EH (cell line): Measurements from ENCODE around the gene SCN1B.
"Not testable (repeated sequence)": the region's sequence is repeated elsewhere in the genome, so short reads cannot be mapped to it uniquely, and the experiment has no call there.

Experiments used
- DNase-seq: peaks from one replicate; pipeline ENCODE4 v3.0.0-alpha.2; 2015; ENCODE audit warnings: low read depth

SCN1B gene

DNA sequence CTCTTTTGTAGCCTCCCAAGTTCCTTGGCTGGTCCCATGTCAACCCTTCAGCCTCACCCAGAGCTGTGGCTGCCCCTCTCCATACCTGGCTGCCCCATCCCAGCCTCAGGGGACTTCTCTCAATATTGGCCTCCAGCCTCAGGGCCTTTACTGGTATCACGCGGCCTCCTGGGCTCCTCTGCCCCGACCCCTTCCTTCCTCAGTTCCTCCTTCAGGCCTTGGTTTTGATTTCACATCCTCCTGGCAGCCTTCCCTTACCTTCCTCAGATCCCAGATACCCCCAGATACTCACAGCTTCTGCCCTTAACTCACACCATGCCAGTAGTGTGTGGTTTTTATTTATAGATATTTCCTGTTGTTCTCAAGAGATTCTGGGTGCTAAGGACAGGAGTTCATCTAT is 12.8 kb upstream of the SCN1B start:
- DNase-seq: no peak

DNA sequence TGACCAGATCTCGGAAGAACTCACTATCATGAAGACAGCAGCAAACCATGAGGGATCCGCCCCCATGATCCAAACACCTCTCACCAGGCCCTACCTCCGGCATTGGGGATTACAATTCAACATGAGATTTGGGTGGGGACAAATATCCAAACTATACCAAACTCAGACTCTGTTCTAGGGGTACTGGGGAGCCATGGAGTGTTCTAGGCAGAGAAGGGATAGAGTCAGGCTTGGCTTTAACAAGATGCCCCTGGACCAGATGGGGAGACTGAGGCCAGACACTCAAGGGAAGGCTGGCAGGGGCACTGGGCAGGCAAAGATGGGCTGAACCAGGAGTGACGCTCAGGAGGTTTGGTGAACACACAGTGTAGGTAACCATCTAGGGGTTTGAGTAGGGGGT is 11.9 kb upstream of the SCN1B start:
- DNase-seq: no peak

DNA sequence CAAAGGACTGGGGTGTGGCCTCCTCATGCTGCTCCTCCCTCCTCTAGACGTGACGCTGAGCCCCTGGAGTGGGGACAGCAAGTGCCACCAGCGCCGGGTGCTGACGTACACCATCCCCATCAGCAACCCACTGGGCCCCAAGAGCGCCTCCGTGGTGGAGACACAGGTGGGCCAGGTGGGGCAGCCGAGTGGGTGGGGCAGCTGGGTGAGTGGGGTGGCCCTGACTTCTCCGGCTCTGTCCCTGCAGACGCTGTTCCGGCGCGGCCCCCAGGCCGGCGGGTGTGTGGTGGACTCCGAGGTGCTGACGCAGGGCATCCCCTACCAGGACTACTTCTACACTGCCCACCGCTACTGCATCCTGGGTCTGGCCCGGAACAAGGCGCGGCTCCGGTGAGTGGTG is 11.1 kb upstream of the SCN1B start:
- DNase-seq: no peak

DNA sequence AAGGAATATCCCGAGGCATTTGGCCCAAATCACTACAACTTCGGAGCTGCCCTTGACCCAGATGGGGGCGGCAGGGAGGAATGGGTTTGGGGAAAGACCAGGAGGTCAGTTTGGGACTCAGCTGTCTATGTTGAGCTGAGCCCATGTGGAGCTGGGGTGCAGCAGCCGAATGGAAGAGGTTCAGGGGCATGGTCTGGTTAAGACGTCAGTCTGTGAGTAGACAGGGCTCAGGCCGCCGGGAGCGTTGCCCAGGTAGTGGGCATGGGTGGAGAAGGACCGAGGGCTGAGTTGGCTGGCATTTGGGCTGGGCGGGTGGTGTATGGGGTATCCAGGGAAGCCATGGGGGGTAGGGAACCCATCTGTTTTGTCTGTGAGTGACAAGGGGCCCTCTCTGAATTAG is 9.3 kb upstream of the SCN1B start:
- no peak for DNase-seq

DNA sequence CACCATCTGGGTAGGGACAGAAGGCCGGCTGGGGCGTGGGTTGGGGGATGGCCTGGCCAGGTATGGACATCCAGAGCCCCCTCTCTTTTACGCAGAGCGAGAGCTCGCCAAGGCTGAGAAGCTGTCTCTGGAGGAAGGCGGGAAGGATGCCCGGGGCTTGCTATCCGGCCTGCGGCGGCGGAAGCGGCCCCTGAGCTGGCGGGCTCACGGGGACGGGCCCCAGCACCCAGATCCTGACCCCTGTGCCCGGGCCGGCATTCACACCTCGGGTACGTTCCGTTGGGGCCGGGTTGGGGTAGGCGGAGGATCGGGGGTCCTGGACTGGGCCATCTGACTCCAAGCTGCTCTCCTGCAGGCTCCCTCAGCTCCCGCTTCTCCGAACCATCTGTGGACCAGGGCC is 8.7 kb upstream of the SCN1B start:
- DNase-seq: no peak

DNA sequence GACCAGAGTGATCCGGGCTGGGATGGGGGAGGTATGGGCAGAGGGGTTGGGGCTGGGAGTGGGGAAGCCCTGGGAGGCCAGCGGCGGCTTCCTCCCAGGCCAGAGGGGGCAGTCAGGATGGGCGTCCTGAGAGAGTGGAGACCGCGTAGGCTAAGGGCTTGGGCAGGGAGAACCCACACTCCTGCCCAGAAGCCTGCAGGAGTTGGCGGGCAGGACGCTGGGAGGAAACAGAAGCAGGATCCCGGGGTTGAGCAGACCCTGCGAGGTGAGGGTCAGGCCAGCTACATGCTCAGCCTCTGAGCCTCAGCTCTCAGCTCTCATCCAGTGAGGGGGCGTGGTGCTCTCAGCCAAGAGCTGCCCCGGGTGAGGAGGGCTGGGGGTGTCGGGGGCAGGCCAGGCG is 7.8 kb upstream of the SCN1B start:
- no peak for DNase-seq

DNA sequence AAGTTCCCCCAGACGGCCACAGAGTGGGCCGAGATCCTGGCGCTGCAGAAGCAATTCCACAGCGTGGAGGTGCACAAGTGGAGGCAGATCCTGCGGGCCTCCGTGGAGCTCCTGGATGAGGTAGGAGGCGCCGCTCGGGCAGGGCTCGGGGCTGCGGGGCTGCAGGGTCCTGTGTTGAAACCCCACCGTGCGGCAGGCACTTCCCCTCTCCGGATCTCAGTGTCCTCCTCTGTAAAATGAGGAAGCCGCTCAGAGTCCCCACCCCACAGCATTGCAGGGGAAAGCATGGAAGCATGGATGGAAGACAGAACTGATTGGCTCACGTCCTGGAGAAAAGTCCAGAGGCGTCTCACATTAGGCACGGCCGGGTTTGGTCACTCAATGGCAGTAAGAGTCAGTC is 6.8 kb upstream of the SCN1B start:
- DNase-seq: no peak

DNA sequence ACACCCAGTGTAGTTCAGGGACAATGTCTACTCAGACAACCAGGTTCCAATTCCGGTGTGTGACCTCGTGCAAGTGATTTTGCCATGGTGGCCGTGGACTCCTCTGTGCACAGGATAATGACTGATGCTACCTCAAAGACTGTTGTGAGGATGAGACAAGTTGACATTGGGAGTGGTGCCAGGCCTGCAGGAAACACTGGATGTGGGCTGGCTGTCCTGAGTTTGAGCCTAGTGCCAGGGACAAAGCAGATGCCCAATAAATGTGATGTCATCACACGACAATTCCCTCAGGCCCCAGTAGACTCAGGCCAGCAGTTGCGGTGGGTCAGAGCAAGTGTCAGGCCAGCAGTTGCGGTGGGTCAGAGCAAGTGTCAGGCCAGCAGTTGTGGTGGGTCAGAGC is 6.2 kb upstream of the SCN1B start:
- no peak for DNase-seq

DNA sequence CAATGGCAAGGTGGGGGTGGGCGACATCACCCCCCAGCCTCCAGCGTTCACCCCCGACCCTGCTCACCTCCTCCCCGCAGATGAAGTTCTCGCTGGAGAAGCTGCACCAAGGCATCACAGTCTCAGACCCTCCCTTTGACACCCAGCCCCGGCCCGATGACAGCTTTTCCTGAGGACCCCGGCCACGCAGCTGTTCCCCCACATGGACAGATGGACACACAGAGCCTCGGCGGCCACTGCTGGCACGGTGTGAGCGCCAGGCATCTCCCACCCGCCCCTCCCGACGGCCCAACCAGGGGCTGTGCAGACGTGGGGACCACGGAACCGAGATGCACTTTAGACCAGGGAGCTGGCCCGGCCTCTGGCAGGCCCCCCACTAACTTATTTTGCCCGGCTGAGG is 4.3 kb upstream of the SCN1B start:
- DNase-seq: no peak

DNA sequence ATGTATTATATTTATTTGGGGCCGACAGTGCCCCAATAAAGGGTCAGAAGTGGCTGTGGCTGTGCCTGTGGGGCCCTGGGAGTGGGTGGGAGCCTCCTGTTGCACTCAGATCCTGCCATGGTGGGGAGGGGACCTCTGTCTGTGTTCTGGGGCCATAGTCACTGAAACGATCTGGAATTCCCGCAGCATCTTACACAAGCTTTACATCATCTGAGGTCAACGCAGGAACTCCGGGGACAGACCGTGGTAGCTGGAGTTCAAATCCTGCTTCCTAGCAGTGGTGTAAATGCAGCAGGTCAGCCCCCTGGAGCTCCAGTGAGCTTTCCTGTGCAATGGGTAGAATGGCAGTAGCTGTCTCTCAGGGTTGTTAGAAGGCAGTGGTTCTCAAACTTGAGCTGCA is 3.9 kb upstream of the SCN1B start:
- no peak for DNase-seq

DNA sequence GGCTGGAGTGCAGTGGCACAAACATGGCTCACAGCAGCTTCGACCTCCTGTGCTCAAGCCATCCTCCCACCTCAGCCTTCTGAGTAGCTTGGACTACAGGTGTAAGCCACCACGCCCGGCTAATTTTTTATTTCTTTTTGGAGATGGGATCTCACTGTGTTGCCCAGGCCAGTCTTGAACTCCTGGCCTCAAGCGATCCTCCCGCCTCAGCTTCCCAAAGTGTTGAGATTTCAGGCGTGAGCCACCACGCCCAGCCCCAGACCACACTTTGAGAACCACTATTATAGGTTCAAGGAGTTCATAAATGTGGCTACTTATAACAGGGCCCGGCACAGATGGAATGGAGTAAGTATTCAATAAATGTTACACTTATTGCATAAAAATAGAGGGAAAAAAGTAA is 3.3 kb upstream of the SCN1B start:
- DNase-seq: no peak

DNA sequence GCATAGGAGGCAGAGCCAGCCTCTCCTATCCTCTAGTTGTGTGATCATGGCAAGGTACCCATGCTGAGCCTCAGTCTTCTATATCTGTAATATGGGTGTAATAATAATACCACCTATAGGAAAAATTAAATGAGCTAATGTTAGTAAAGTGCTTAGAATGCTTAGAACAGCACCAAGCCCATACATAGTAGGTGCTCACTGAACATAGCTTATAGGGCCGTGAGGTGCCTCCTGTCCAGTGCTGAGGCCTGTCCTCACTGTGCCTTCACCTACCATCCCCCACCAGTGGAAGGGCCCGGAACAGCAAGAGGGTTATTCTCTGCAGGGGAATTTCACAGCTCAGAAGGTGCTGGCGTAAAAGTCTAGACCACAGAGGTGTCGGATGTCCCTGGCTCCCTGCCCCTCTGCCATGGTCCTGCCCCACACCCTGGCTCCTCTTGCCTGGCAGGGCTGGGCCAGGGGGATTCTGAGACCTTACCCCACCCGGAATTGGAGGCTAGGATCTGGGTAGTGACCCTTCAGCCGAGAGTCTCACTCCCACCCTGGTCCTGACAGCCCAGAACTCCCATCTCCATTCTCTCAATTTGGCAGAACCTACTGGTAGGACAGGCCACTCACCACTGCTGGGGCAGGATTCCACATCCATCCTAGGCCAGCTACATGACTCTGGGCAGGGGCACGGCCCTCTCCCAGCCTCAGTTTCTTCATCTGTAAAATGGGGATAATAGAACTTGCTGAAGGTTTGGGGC is 2.2 kb upstream of the SCN1B start:
- DNase-seq: peak; percentile 41

DNA sequence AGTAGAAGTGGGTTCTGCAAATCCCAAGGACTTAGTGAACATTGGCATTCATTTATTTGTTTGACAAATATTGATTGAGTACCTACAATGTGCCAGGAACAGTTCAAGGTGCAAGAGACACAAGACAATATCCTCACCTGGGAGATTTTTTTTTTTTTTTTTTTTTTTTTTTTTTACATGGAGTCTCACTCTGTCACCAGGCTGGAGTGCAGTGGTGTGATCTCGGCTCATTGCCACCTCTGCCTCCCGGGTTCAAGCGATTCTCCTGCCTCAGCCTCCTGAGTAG is 1.7 kb upstream of the SCN1B start:
- not testable (repeated sequence) for DNase-seq

DNA sequence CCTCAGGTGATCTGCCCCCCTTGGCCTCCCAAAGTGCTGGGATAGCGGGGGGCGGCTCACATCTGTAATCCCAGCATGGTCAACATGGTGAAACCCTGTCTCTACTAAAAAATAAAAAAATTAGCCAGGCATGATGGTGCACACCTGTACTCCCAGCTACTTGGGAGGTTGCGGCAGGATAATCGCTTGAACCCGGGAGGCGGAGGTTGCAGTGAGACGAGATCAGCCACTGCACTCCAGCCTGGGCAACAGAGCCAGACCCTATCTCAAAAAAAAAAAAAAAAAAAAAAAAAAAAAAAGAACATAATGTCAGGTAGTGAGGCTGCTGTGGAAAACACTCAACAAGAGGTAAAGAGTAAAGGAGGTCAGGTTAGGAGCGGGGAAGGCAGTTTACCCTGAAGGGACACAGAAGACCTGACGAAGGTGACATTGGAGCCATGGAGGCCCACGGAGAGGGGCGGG is 964 bp upstream of the SCN1B start:
- not testable (repeated sequence) for DNase-seq

DNA sequence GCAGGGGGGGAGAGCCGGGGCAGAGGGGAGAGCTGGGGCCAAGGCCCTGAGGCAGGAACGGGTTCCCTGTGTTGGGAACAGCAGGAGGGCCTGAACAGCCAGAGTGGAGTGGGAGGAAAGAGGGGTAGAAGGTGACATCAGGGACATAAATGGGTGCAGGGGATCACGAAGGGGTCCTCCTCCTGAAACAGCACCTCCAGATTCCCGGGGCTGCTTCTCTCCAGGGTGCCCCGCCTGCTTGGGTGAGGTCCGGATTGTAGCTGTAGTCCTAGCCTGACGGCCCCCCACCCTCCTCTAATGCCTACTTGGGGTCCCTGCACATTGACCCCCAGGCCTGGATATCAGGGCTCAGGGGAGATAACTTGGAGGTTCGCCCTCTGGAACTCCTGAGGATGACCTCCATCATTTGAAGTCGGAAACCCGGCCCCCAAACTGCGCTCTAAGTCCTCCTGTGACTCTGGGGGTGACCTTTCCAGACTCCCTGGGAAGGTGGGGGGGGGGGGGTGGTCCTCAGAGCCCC is 473 bp upstream of the SCN1B start:
- DNase-seq: no peak

DNA sequence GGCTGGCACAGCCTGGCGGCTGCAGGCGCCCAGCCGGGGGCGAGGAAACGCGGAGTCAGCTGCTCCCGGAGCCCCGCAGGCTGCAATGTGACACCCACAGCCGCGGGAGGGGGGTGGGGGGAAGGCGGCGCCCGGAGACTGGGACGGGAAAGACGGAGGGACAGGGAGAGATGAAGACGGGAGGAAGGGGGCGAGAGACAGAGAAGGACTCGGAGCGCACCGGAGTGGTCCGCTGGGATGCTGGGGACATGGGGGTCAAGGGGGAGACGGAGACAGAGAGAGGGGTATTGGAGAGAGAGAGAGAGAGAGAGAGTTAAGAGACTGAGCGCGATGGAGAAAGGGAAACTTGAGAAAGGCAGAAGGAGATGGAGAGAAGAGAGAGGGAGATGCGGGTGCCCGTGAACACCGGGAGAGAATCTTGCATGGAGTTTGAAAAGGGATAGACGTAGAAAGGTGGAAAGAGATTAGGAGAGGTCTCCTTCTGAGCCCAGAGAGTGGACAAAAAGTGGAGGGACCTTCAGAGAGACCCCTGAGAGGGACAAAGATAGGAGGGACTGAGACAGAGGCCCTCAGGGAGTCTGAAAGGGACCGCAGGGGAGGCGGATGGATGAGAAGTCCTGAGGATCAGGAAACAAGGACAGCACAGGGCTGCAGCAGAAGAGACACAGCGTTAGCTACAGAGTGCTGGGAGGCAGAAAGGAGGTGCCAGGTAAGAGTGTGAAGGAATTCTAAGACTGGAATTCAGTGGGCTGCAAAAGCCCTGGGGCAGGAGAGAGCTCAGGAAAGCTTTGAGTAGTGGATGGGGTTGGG is 1.0 kb downstream of the SCN1B start:
- peak; percentile 57 for DNase-seq

DNA sequence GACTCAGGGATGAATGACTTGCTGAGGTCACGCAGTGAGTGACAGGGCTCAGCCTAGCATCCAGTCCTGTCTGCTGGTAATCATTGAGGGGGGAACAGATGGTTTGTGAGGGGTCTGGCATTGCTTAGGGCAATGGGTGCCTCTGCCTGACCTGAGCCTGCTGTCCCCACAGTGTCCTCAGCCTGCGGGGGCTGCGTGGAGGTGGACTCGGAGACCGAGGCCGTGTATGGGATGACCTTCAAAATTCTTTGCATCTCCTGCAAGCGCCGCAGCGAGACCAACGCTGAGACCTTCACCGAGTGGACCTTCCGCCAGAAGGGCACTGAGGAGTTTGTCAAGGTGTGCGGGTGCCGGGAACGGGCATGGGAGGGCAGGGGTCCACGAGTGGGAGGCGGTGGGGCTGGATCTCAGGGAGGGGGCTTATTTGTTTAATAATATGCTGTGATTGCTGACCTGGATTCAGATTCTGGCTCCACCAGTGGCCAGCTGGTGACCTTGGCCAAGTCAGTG is 2.1 kb downstream of the SCN1B start:
- no peak for DNase-seq

DNA sequence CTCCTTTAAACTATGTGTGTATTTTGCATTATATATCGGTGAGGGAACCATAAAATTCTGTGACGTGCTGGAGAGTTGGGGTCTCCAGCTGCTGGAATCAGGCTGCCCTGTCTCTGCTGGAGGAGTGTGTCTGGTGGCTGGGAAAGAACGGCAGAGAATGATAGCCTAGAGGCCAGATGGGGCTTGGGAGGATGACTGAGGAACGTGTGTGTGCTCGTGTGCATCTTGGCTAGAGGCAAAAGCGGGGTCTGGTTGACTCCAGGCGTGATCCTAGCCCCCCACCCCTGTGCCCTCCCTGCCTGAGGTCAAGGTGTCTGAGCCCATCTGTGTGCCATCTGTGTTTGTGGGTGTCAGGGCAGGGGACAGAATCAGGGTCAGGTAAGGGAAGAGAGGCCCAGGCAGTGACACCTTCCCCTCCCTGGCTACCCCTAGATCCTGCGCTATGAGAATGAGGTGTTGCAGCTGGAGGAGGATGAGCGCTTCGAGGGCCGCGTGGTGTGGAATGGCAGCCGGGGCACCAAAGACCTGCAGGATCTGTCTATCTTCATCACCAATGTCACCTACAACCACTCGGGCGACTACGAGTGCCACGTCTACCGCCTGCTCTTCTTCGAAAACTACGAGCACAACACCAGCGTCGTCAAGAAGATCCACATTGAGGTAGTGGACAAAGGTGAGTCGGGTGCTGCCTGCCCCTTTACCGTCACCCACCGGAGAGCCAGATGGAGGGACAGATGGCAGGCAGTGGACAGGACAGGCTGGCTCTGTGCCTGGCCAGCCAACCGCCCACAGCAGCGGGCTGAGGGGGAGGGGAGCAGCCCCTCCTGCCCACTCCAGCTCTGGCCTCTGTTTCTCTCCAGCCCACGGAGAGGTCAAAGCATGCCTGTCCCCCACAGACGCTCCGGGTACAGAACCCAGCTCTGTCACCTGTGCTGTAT is 3.1 kb downstream of the SCN1B start:
- DNase-seq: no peak

DNA sequence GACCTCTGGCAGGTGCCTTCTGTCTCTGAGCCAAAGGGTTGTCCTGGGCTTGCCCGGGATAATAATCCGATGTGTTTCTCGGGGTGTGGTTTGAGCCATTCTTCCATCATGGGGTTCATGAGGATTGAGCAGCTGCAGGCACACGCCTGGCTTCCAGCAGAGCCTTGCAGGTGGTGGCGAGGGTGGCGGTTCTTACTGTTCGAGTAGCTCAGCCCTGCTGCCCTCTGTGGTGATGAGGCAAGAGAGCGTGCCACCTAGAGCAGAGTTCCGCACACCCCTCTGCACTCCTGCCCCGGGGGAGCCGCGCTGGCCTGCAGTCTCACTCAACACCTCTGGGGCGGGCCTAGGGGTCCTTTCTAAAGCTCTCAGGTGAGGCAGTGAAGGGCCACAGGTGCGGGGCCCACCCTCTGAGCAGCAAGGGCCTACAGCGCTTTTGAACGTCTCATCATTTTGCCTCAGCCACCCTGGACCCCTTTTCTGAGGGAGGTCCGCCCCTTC is 3.8 kb downstream of the SCN1B start:
- no peak for DNase-seq

DNA sequence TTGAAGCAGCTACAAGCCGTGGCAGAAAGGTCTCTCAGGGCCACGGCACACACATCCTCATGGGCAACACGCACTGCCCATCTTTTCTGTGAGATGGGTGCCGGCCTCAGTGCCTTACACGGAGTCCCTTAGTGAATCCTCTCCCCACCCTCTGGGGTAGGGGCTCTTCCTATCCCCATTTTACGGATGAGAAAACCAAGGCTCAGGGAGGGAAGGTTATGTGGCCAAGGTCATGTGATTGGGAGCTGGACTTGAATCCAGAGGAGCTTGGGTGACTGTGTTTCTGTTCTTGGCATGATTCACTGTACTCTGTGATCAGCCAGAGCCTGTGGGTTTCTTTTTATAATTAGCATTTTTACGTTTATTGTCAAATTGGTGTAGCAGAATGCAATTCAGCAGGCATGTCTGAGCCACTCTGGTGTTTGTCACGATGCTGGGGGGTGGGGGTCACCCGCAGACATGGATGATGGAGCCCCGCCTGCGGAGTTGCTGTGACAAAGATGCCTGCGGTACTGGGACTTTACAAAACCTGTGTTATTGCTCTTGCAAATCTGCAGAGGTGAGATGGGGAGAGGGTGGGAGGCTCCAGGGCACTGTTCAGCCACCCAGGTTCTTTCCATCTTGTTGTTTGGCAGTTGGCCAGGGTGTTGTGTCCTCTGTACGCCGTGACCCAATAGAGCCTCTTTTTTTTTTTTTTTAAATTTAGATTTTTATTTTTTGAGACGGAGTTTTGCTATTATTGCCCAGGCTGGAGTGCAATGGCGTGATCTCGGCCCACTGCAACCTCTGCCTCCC is 4.5 kb downstream of the SCN1B start:
- DNase-seq: no peak
